Measurements from ENCODE around the gene DOK7. TPM values are rescaled to one million over a fixed set of nuclear protein-coding genes. Genes with fewer than 3 reads are reported as not detected.
"Not testable (repeated sequence)": the region's sequence is repeated elsewhere in the genome, so short reads cannot be mapped to it uniquely, and the experiment has no call there.

Gene DOK7
- polyA plus RNA-seq, 4 donors, result 0.42 to 3.3 (median 1.3) TPM

GRCh38 chr4:3529363-3529762, 66.3 kb downstream of the DOK7 start:
- DNase-seq (ENCODE audit: low read depth in 4 of 4, low spot score in 3 of 4), result no peak

- DNase-seq (ENCODE audit: low read depth in 4 of 4, low spot score in 3 of 4), result no peak
Measured at GRCh38 chr4:3530051-3530450, 66.9 kb downstream of the DOK7 start.

GRCh38 chr4:3530663-3531254, 67.7 kb downstream of the DOK7 start:
- DNase-seq (ENCODE audit: low read depth in 4 of 4, low spot score in 3 of 4), result no peak

GRCh38 chr4:3531318-3531878, 68.3 kb downstream of the DOK7 start:
- DNase-seq (ENCODE audit: low read depth in 4 of 4, low spot score in 3 of 4), result no peak

- DNase-seq (ENCODE audit: low read depth in 4 of 4, low spot score in 3 of 4), result peak; percentile 77 to 87 (median 84)
Measured at GRCh38 chr4:3531879-3532750, 69.0 kb downstream of the DOK7 start, which contains the start of gene LRPAP1. Gene LRPAP1 (minus strand): TSS chr4:3532422. CDS start chr4:3532412, 10 bp downstream.

- DNase-seq (ENCODE audit: low read depth in 4 of 4, low spot score in 3 of 4), result no peak
Measured at GRCh38 chr4:3532751-3533422, 69.8 kb downstream of the DOK7 start.

GRCh38 chr4:3533423-3533820, 70.3 kb downstream of the DOK7 start:
- no peak for DNase-seq (ENCODE audit: low read depth in 4 of 4, low spot score in 3 of 4)

GRCh38 chr4:3535812-3536211, 72.7 kb downstream of the DOK7 start:
- DNase-seq (ENCODE audit: low read depth in 4 of 4, low spot score in 3 of 4), result not testable (repeated sequence)

GRCh38 chr4:3538906-3539305, 75.8 kb downstream of the DOK7 start:
- not testable (repeated sequence) for DNase-seq (ENCODE audit: low read depth in 4 of 4, low spot score in 3 of 4)

- DNase-seq (ENCODE audit: low read depth in 4 of 4, low spot score in 3 of 4), result not testable (repeated sequence)
Measured at GRCh38 chr4:3543415-3543814, 80.3 kb downstream of the DOK7 start.

Other genes starting within 250 kb of the DOK7 start
- gene MSANTD1, start 214.1 kb upstream of the DOK7 start, polyA plus RNA-seq (ENCODE audit: insufficient read length in 4 of 4), result 1 to 10 TPM in 1 of 4 donors, under 1 TPM in 3; 0.24 to 1.7 (median 0.62) TPM
- gene RGS12, start 170.3 kb upstream of the DOK7 start, polyA plus RNA-seq (ENCODE audit: insufficient read length in 4 of 4), result 10 to 100 TPM; 33.4 to 61.7 (median 47.2) TPM
- gene HGFAC, start 21.3 kb upstream of the DOK7 start, polyA plus RNA-seq (ENCODE audit: insufficient read length in 4 of 4), result 1 to 10 TPM; 1.1 to 3.2 (median 1.3) TPM
- gene LRPAP1, start 69.1 kb downstream of the DOK7 start, polyA plus RNA-seq (ENCODE audit: insufficient read length in 4 of 4), result 100 to 1,000 TPM; 113 to 264 (median 178) TPM